HG02884 (cell line): ENCODE results near the gene BCL7B.
A peak's percentile ranks its signal among the peaks of the same experiment; 100 is the strongest.
"Not testable (repeated sequence)": the region's sequence is repeated elsewhere in the genome, so short reads cannot be mapped to it uniquely, and the experiment has no call there.

Experiments used
- ATAC-seq: cut with Tn5 transposase; IDR thresholded peaks from one replicate; pipeline ENCODE4 v1.9.1; 2021; ENCODE audit warnings: mild to moderate bottlenecking, moderate library complexity; ENCODE audit not compliant: unreplicated experiment

BCL7B gene

DNA sequence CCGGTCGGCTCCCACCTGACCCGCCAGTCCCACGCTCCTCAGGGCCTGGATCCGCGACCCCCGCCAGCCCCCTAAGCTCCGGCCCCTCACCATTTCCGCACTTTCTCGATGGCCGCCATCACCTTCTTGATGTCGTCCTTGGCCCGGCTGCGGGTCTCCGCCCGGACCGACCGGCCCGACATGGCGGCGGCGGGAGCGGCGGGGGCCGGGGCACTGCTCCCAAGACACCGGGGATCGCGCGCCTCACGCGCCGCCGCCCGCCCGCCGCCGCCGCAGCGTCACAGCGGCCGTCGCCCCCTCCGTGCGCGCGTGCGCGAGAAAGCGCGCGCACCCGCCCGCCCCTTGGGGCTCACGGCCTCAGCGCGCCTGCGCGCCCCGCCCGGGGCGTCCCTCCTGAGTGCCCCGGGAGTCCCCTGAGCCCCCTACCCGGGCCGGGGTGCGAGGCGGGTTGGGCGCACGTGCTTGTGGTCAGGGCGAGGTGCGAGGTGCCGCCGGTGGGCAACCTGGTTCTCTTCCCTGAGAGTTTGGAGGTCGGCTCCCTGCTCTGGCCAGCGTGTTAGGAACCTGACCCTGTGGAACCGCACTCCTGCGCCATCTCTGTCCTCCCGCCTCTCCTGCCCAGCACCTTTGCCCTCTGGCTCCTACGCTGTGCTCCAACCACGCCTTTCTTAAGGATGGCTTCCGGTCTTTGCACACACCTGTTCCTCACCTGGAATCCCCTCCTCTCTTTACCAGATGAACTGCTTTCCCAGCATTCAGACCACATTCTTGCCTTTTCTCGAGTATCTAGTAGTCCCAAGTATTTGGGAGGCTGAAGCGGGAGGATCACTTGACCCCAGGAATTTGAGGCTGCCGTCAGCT lies at the start of gene BCL7B:
Gene BCL7B, minus strand, starts transcription at position 294 of the 861 bp plus-strand sequence. Its CDS starts 112 bp downstream, at position 182.
- ATAC-seq, result peak; percentile 37

DNA sequence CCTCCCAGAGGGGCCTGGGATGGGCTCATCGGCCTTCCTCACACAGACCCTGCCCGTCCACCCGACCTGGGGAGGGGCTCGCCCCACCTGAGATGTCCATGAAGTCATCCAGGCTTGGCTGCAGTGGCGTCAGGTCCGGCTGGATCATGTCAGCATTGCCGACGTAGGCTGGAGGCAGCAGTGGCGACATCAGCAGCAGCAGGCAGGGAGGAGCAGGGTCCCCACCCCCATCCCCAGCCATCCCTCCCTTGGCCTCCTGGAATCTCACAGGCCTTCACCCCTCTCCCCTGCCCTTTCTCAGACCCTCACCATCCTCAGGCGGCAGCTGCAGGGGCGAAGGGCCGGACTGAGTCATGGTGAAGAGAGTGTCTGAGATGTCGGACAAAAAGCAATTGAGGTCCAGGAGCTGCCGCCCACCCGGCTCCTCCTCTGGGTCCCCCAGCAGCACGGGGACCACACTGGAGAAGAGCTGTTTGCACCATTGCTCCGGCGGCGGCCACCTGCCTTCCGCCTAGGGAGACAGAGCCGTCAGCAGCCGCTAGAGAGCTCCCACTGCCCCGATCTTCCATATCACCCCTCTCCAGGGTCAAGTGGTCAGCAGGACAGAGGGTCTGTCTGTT lies 48.2 kb upstream of the BCL7B start:
- ATAC-seq, result no peak

- ATAC-seq, result no peak
Measured at GRCh38 chr7:73602721-73603651, 45.5 kb upstream of the BCL7B start.

- no peak for ATAC-seq
Measured at GRCh38 chr7:73599916-73600315, 42.4 kb upstream of the BCL7B start.

DNA sequence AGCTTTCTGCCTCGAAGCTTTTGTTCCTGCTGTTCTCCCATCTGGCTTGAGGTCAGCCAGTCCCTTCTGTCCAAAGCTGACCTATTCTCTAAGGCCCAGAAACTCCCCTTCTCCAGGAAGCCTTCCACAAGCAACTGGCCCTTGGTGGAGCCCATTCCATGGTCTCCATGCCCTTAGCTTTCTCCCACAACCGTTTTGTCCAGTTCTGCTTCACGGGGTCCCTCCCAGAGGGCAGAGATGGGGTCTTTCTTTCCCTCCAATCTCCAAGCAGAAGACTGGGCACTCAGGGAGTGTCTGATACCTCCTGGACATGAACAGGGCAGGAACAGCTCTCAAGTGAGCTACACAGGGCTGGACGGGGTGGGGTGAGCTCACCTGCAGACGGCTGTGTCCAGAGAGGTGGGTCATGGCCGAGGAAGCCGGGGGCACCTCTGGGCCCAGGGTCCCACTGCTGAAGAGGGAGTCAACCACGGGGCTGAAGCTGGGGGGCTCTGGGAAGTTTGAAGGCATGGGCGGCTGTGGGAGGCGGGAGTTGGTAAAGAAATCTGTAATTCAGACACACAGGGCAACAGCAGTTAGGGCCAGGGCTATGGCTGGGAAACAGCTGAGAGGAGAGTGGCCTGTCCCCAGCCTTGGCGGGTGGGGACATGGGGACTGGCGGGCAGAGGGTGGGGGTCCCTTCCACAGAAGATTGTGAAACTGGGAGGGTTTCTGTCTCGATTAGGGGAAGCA lies 41.8 kb upstream of the BCL7B start:
- ATAC-seq, result no peak

GRCh38 chr7:73597978-73598782 lies 40.7 kb upstream of the BCL7B start:
- ATAC-seq, result no peak

DNA sequence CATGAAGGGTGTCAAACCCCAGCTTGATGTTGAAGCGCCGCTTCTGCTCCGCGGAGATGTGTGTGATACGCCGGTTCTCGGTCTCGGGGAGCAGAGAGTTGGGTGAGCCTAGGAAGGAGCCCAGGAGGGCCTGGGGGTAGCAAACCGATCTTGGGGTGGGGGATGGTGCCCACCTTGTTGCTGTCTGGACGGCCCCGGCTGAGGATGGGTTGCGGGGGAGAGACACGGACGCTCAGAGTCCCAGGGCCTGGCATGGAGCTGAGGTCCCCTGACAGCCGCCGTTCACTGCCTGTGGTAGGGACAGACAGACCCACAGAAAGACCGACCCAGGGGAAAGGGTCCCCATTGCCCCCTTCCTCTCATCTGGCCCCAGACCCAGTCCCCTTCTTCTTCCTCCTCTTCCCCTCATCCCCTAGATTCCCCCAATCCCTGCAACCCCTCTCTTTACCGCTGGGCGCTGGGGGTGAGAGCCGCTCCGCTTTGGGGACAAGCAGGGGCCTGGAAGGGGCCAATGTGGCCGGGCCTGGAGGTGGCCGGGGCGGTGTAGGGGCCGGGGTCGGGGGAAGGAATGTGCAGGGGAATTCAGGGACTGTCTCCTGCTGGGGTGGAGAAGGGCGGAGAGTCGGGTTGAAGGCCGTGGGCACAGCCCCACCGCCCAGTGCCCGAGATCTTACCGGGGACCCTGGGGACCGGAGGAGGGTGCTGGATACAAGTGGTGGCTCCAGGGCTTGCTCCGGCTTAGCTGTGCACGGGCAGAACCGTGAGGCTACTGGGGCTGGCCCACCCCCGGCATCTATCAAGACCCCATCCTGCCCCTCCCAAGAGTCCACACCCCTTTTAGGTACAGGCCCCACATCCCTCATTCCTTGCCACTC lies 38.9 kb upstream of the BCL7B start:
- no peak for ATAC-seq

DNA sequence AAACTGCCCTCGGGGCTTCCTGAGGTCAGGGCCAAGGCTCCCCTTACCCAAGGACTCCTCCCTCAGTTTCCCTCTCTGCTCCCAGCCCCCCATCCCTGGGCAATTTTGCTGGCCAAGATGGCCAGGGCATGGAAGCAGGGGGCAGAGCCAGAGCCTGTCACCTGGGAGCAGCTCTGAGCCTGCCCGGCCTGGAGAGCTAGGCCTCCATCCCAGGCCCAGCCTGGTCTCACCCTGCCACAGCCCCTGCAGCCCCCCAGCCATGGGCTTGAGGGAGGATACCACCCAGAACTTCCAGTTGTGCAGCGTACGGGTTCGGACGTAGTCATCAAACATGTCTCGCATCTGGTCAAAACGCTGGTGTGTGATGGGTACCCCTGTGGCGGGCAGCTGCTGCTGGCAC lies 37.9 kb upstream of the BCL7B start:
- no peak for ATAC-seq

DNA sequence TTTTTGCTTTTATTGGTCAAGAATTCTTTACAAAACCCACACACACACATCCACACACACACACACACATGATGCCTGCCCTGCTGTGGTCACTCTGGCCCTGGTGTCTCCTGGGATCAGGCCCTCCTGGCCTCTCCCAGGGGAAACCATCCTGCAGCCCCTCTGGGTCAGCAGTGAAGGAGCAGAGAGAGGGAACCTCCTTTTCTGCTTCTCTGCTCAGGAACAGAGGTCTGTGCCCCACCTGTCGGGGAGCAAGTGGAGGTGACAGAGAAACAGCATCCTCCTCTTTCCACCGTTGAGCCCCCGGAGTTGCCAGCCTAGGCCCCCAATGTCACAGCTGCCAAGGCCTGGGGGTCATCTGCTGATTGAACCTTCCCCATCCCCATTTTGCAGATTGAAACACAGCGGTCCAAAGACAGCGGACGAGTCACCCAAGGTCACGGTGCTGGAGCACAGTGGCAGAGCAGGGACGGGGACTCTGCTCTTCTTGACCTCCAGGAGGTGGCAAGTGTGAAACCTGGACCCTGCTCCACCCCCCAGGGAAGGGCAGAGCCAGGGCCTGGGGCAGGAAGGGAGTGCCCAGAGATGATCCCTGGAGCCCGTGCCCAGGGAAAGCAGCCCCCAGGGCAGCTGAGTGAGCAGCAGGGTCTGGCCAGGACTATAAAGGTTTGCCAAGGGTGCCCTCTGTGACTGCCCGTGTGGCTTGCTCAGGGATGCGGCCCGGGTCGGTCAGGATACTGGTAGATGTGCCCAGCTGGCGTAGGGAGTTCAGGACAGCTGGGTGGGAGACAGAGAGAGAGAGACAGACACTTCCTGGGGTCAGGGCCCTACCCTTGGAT lies 35.9 kb upstream of the BCL7B start:
- no peak for ATAC-seq

DNA sequence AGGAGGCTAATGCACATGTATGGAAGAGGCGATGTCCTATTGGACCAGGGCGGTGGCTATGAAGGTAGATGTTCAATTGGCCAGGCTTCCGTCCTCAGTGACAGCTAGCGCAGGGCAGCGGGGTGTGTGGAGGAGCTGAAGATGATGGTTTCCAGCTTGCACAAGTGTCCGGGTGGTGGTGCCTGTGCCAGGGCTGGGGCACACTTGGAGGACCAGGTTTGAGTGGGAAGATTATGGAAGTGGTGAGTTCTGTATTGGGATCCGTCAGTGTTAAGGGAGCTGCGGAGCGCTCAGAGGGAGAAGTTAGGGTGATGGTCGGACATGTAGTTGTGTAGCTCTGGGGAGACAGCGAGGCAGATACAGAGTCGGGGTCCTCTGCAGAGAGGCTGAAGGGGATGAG lies 29.4 kb upstream of the BCL7B start:
- ATAC-seq, result no peak

GRCh38 chr7:73585196-73585595 lies 27.7 kb upstream of the BCL7B start:
- no peak for ATAC-seq

DNA sequence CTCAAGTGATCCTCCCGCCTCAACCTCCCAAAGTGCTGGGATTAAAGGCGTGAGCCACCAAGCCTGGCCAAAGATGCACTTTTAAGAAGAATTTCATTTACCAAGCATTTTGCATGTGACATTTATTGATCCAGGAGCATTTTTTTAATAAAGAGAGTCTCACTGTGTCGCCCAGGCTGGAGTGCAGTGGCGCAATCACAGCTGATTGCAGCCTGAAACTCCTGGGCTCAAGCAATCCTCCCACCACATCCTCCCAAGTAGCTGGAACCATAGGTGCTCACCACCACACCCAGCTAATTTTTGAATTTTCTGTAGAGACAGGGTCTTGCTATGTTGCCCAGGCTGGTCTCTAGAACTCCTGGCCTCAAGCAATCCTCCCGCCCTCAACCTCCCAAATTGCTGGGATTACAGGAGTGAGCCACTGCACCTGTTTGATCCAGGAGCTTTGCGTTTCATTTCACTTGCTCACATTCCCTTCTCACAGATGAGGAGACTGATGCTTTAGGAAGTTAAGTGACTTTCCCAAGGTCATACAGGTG lies 25.2 kb upstream of the BCL7B start:
- ATAC-seq, result no peak

DNA sequence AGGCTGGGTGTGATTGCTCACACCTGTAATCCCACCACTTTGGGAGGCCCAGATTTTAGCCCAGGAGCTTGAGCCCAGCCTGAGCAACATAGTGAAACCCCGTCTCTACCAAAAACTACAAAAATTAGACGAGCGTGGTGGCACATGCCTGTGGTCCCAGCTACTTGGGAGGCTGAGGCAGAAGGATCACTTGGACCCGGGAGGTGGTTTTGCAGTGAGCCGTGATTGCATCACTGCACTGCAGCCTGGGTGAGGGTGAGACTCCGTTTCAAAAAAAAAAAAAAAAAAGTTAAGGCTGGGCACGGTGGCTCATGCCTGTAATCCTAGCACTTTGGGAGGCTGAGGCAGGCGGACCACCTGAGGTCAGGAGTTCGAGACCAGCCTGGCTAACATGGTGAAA lies 23.5 kb upstream of the BCL7B start:
- not testable (repeated sequence) for ATAC-seq

GRCh38 chr7:73578342-73579128 lies 21.0 kb upstream of the BCL7B start, which contains the start of gene TBL2:
TBL2 (minus strand) TSS chr7:73578579; CDS start chr7:73578549, 30 bp downstream.
- peak; percentile 78 for ATAC-seq

- no peak for ATAC-seq
Measured at GRCh38 chr7:73577627-73578341, 20.3 kb upstream of the BCL7B start.

- no peak for ATAC-seq
Measured at GRCh38 chr7:73573791-73574190, 16.3 kb upstream of the BCL7B start.
